GM21737 (cell line): ENCODE measurements around the gene ARSH.
"Not testable (repeated sequence)": the region's sequence is repeated elsewhere in the genome, so short reads cannot be mapped to it uniquely, and the experiment has no call there.

Experiments used
- ATAC-seq: cut with Tn5 transposase; IDR thresholded peaks from one replicate; pipeline ENCODE4 v1.9.1; 2021; ENCODE audit warnings: mild to moderate bottlenecking, moderate library complexity; ENCODE audit not compliant: unreplicated experiment

The ARSH gene

GRCh38 chrX:3037218-3037617, 30.9 kb downstream of the ARSH start:
- no peak for ATAC-seq

DNA sequence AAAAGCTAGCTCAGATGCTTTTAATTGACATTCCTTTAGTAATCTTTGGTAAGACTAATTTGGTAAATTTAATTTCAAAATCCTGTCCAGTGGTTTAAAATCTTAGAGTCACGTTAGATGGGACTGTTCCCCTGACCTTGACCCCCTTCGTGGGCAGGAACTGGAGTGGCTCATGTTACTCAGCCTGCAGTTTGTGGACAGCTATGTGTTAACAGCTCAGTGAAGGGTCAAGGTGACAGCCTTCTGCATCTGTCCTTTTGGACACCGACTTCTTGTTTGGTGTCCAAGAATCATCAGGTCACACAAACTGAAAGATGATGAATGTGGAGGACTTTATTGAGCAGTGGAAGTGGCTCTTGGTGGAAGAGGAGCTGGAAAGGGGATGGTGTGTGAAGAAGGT, 37.9 kb downstream of the ARSH start:
- no peak for ATAC-seq

DNA sequence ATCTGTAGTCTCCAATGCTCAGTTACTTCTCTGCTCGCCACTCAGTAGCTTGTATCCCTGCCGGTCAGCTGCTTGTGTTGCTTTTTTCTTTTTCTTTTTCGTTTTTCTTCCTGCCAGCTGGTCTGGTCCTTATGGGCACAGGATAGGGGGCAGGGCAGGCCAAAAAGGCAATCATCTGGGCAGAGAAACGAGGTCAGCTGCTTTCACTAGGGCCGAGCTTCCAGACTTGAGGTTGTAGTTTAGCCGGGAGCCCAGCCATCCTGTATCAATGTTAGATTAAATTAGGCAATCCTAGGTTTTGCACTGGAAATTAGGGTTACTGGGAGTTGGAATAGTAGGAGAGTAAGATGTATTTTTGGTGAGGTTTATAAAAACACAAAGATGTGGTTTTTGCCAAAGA, 38.3 kb downstream of the ARSH start:
- ATAC-seq, result no peak

GRCh38 chrX:3046253-3047240, 40.2 kb downstream of the ARSH start:
- no peak for ATAC-seq

DNA sequence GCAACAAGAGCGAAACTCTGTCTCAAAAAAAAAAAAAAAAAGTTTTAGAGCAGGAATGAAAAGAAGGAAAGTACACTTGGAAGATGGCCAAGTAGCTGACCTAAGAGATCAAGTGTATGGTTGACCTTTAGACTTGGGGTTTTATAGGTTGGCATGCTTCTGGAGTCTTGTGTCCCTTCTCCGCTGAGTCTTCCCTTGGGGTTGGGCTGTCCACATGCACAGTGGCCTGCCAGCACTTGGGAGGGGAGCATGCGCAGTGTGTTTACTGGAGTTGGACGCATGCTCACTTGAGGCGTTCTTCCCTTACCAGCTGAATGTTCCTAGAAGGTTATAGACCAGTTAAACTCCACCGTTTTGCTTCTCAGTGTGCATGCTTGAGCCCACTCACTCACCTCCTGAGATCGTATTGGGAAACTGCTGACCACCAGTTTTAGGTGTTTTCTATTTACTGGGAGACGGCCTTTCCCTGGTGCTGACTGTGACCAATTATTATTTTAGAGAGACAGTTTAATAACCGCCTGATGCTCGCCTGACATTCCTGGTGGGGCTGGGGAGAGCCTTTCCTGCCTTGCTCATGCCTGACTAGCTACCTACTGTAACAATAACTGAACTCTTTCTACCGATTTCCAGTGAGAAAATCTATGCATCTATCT, 44.3 kb downstream of the ARSH start:
- not testable (repeated sequence) for ATAC-seq

GRCh38 chrX:3052860-3053259, 46.5 kb downstream of the ARSH start:
- no peak for ATAC-seq

GRCh38 chrX:3066555-3066954, 60.2 kb downstream of the ARSH start:
- no peak for ATAC-seq

- ATAC-seq, result no peak
Measured at GRCh38 chrX:3075959-3076358, 69.6 kb downstream of the ARSH start.

GRCh38 chrX:3076416-3076991, 70.2 kb downstream of the ARSH start:
- no peak for ATAC-seq
